ENCODE measurements around the gene SRD5A1.

DNA sequence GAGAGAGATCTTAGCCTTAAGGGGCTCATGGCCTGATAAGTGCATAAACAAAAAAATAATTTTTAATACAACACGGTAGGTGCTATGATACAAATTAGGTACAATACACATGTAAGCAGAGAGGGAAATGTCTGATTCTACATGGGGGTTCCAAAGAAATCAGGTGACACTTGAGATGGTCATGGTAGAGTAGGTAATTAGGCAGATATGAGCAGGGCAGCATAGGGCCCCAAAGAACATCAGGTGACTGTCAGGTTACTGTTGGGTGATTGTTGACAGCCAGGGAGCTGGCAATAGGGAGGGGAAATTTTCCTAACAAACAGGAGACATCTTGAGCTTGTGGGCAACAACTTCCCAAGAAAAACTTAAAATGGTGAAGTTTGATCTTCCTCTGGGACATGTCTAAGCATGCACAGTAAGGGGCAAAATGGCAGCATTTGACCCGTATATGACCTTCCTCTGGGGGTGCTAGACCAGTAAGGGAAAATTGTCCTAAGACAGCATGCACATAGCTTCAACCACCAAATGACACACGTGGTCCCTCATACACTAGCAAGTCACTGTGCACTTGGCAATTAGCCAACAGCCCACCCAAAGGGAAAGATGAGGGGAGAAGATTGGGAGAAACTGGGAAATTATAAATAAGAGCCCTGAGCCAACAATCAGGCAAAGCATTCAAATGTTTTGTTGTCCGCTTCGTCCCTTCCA, 42.7 kb downstream of the SRD5A1 start:
- TF ChIP-seq, protein P1, sequence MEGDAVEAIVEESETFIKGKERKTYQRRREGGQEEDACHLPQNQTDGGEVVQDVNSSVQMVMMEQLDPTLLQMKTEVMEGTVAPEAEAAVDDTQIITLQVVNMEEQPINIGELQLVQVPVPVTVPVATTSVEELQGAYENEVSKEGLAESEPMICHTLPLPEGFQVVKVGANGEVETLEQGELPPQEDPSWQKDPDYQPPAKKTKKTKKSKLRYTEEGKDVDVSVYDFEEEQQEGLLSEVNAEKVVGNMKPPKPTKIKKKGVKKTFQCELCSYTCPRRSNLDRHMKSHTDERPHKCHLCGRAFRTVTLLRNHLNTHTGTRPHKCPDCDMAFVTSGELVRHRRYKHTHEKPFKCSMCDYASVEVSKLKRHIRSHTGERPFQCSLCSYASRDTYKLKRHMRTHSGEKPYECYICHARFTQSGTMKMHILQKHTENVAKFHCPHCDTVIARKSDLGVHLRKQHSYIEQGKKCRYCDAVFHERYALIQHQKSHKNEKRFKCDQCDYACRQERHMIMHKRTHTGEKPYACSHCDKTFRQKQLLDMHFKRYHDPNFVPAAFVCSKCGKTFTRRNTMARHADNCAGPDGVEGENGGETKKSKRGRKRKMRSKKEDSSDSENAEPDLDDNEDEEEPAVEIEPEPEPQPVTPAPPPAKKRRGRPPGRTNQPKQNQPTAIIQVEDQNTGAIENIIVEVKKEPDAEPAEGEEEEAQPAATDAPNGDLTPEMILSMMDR (IDR thresholded peaks at IDR 0.05), result no peak
- no peak for TF ChIP-seq POLR2A (IDR thresholded peaks at IDR 0.05)
- TF ChIP-seq EP300 (IDR thresholded peaks at IDR 0.05), result no peak
